Measurements from ENCODE around the gene DOCK4.

Gene DOCK4

GRCh38 chr7:112005205-112005775 lies 200.9 kb downstream of the DOCK4 start:
- Histone ChIP-seq H3K27me3 (ENCODE audit: control insufficient read depth, insufficient read depth, low read length) (no peaks in the 10 kb centered on the region), H3K9ac (ENCODE audit: low read depth, low read length) (no peak overlapping the region), H3K36me3 (ENCODE audit: control insufficient read depth, insufficient read depth, low read length) (no peaks in the 10 kb centered on the region), H3K4me1 (ENCODE audit: control insufficient read depth, insufficient read depth, low read length) (no peaks in the 10 kb centered on the region), H3K4me3 (ENCODE audit: low read depth, low read length) (no peak overlapping the region), H3K9me3 (ENCODE audit: control insufficient read depth, insufficient read depth, low read length) (no peaks in the 10 kb centered on the region)

- Histone ChIP-seq H3K4me1 (ENCODE audit: control insufficient read depth, insufficient read depth, low read length) (no peaks in the 10 kb centered on the region), H3K27me3 (ENCODE audit: control insufficient read depth, insufficient read depth, low read length) (no peaks in the 10 kb centered on the region), H3K36me3 (ENCODE audit: control insufficient read depth, insufficient read depth, low read length) (no peaks in the 10 kb centered on the region), H3K9me3 (ENCODE audit: control insufficient read depth, insufficient read depth, low read length) (no peaks in the 10 kb centered on the region), H3K9ac (ENCODE audit: low read depth, low read length) (no peak overlapping the region), H3K4me3 (ENCODE audit: low read depth, low read length) (no peak overlapping the region)
These were observed 204.9 kb downstream of the DOCK4 start for GRCh38 chr7:112001091-112001826.

GRCh38 chr7:111998326-111998725 lies 207.9 kb downstream of the DOCK4 start:
- Histone ChIP-seq H3K27me3 (ENCODE audit: control insufficient read depth, insufficient read depth, low read length) (no peaks in the 10 kb centered on the region), H3K4me1 (ENCODE audit: control insufficient read depth, insufficient read depth, low read length) (no peaks in the 10 kb centered on the region), H3K9me3 (ENCODE audit: control insufficient read depth, insufficient read depth, low read length) (no peaks in the 10 kb centered on the region), H3K9ac (ENCODE audit: low read depth, low read length) (no peak overlapping the region), H3K36me3 (ENCODE audit: control insufficient read depth, insufficient read depth, low read length) (no peaks in the 10 kb centered on the region), H3K4me3 (ENCODE audit: low read depth, low read length) (no peak overlapping the region)

- no peaks in the 10 kb centered on the region for H3K4me1 ChIP-seq (ENCODE audit: control insufficient read depth, insufficient read depth, low read length)
- no peaks in the 10 kb centered on the region for H3K9me3 ChIP-seq (ENCODE audit: control insufficient read depth, insufficient read depth, low read length)
- no peak overlapping the region for H3K9ac ChIP-seq (ENCODE audit: low read depth, low read length)
- H3K36me3 ChIP-seq (ENCODE audit: control insufficient read depth, insufficient read depth, low read length), result no peaks in the 10 kb centered on the region
- H3K4me3 ChIP-seq (ENCODE audit: low read depth, low read length), result no peak overlapping the region
- H3K27me3 ChIP-seq (ENCODE audit: control insufficient read depth, insufficient read depth, low read length), result no peaks in the 10 kb centered on the region
These were observed 208.7 kb downstream of the DOCK4 start for GRCh38 chr7:111997546-111997945.

GRCh38 chr7:111992601-111993000 lies 213.6 kb downstream of the DOCK4 start:
- Histone ChIP-seq H3K27me3 (ENCODE audit: control insufficient read depth, insufficient read depth, low read length) (no peaks in the 10 kb centered on the region), H3K9me3 (ENCODE audit: control insufficient read depth, insufficient read depth, low read length) (no peaks in the 10 kb centered on the region), H3K4me3 (ENCODE audit: low read depth, low read length) (no peak overlapping the region), H3K36me3 (ENCODE audit: control insufficient read depth, insufficient read depth, low read length) (no peaks in the 10 kb centered on the region), H3K4me1 (ENCODE audit: control insufficient read depth, insufficient read depth, low read length) (no peaks in the 10 kb centered on the region), H3K9ac (ENCODE audit: low read depth, low read length) (no peak overlapping the region)

- Histone ChIP-seq H3K9me3 (ENCODE audit: control insufficient read depth, insufficient read depth, low read length) (no peaks in the 10 kb centered on the region), H3K27me3 (ENCODE audit: control insufficient read depth, insufficient read depth, low read length) (no peaks in the 10 kb centered on the region), H3K36me3 (ENCODE audit: control insufficient read depth, insufficient read depth, low read length) (no peaks in the 10 kb centered on the region), H3K4me1 (ENCODE audit: control insufficient read depth, insufficient read depth, low read length) (no peaks in the 10 kb centered on the region), H3K9ac (ENCODE audit: low read depth, low read length) (no peak overlapping the region), H3K4me3 (ENCODE audit: low read depth, low read length) (no peak overlapping the region)
These were observed 215.6 kb downstream of the DOCK4 start for GRCh38 chr7:111990643-111991042.

- Histone ChIP-seq H3K27me3 (ENCODE audit: control insufficient read depth, insufficient read depth, low read length) (no peaks in the 10 kb centered on the region), H3K9me3 (ENCODE audit: control insufficient read depth, insufficient read depth, low read length) (no peaks in the 10 kb centered on the region), H3K4me1 (ENCODE audit: control insufficient read depth, insufficient read depth, low read length) (no peaks in the 10 kb centered on the region), H3K36me3 (ENCODE audit: control insufficient read depth, insufficient read depth, low read length) (no peaks in the 10 kb centered on the region), H3K9ac (ENCODE audit: low read depth, low read length) (no peak overlapping the region), H3K4me3 (ENCODE audit: low read depth, low read length) (no peak overlapping the region)
These were observed 218.3 kb downstream of the DOCK4 start for GRCh38 chr7:111987886-111988285.

- H3K4me1 ChIP-seq (ENCODE audit: control insufficient read depth, insufficient read depth, low read length), result no peaks in the 10 kb centered on the region
- no peak overlapping the region for H3K4me3 ChIP-seq (ENCODE audit: low read depth, low read length)
- H3K27me3 ChIP-seq (ENCODE audit: control insufficient read depth, insufficient read depth, low read length), result no peaks in the 10 kb centered on the region
- no peak overlapping the region for H3K9ac ChIP-seq (ENCODE audit: low read depth, low read length)
- H3K9me3 ChIP-seq (ENCODE audit: control insufficient read depth, insufficient read depth, low read length), result no peaks in the 10 kb centered on the region
- no peaks in the 10 kb centered on the region for H3K36me3 ChIP-seq (ENCODE audit: control insufficient read depth, insufficient read depth, low read length)
These were observed 218.9 kb downstream of the DOCK4 start for GRCh38 chr7:111987115-111987826.

GRCh38 chr7:111986601-111987000 lies 219.6 kb downstream of the DOCK4 start:
- Histone ChIP-seq H3K27me3 (ENCODE audit: control insufficient read depth, insufficient read depth, low read length) (no peaks in the 10 kb centered on the region), H3K9me3 (ENCODE audit: control insufficient read depth, insufficient read depth, low read length) (no peaks in the 10 kb centered on the region), H3K36me3 (ENCODE audit: control insufficient read depth, insufficient read depth, low read length) (no peaks in the 10 kb centered on the region), H3K4me1 (ENCODE audit: control insufficient read depth, insufficient read depth, low read length) (no peaks in the 10 kb centered on the region), H3K4me3 (ENCODE audit: low read depth, low read length) (no peak overlapping the region), H3K9ac (ENCODE audit: low read depth, low read length) (no peak overlapping the region)

- H3K4me3 ChIP-seq (ENCODE audit: low read depth, low read length), result no peak overlapping the region
- H3K36me3 ChIP-seq (ENCODE audit: control insufficient read depth, insufficient read depth, low read length), result no peaks in the 10 kb centered on the region
- H3K4me1 ChIP-seq (ENCODE audit: control insufficient read depth, insufficient read depth, low read length), result no peaks in the 10 kb centered on the region
- no peaks in the 10 kb centered on the region for H3K9me3 ChIP-seq (ENCODE audit: control insufficient read depth, insufficient read depth, low read length)
- no peak overlapping the region for H3K9ac ChIP-seq (ENCODE audit: low read depth, low read length)
- H3K27me3 ChIP-seq (ENCODE audit: control insufficient read depth, insufficient read depth, low read length), result no peaks in the 10 kb centered on the region
These were observed 220.4 kb downstream of the DOCK4 start for GRCh38 chr7:111985798-111986197.

GRCh38 chr7:111982804-111983203 lies 223.4 kb downstream of the DOCK4 start:
- H3K4me1 ChIP-seq (ENCODE audit: control insufficient read depth, insufficient read depth, low read length), result no peaks in the 10 kb centered on the region
- no peaks in the 10 kb centered on the region for H3K9me3 ChIP-seq (ENCODE audit: control insufficient read depth, insufficient read depth, low read length)
- no peaks in the 10 kb centered on the region for H3K36me3 ChIP-seq (ENCODE audit: control insufficient read depth, insufficient read depth, low read length)
- H3K4me3 ChIP-seq (ENCODE audit: low read depth, low read length), result no peak overlapping the region
- H3K27me3 ChIP-seq (ENCODE audit: control insufficient read depth, insufficient read depth, low read length), result no peaks in the 10 kb centered on the region
- H3K9ac ChIP-seq (ENCODE audit: low read depth, low read length), result no peak overlapping the region

- H3K9me3 ChIP-seq (ENCODE audit: control insufficient read depth, insufficient read depth, low read length), result no peaks in the 10 kb centered on the region
These were observed 224.1 kb downstream of the DOCK4 start for GRCh38 chr7:111982133-111982532.

More at GRCh38 chr7:111982133-111982532, 224.1 kb downstream of the DOCK4 start:
- Histone ChIP-seq H3K4me1 (ENCODE audit: control insufficient read depth, insufficient read depth, low read length) (no peaks in the 10 kb centered on the region), H3K27me3 (ENCODE audit: control insufficient read depth, insufficient read depth, low read length) (no peaks in the 10 kb centered on the region), H3K9ac (ENCODE audit: low read depth, low read length) (no peak overlapping the region), H3K4me3 (ENCODE audit: low read depth, low read length) (no peak overlapping the region), H3K36me3 (ENCODE audit: control insufficient read depth, insufficient read depth, low read length) (no peaks in the 10 kb centered on the region)
